Astrocyte (in vitro differentiated cells and primary cell): ENCODE data around the gene OR13H1. TPM values are rescaled to one million over a fixed set of nuclear protein-coding genes. Genes with fewer than 3 reads are reported as not detected.
"Not testable (repeated sequence)": the region's sequence is repeated elsewhere in the genome, so short reads cannot be mapped to it uniquely, and the experiment has no call there.

Source experiments
- DNase-seq: peaks from one replicate; pipeline ENCODE4 v3.0.0-alpha.2; 2010; ENCODE audit warnings: low read depth
- FAIRE-seq: peaks from 2 replicates; lab custom pipeline; 2011; peaks lifted over from hg19 to GRCh38; lab: Jason Lieb, UNC
- H2AFZ ChIP-seq: 2 replicates; pipeline ENCODE4 v1.6.0; 2012; ENCODE audit warnings: low read depth, low read length, inconsistent platforms
- H3K27ac ChIP-seq: 2 replicates; pipeline ENCODE4 v1.5.1; 2011; ENCODE audit warnings: low read depth, low read length, inconsistent platforms
- H3K27me3 ChIP-seq: 2 replicates; pipeline ENCODE4 v1.6.0; 2011; ENCODE audit warnings: low read length, inconsistent platforms; ENCODE audit not compliant: insufficient read depth
- H3K36me3 ChIP-seq: 2 replicates; pipeline ENCODE4 v1.5.1; 2011; ENCODE audit warnings: low read length, inconsistent platforms; ENCODE audit not compliant: insufficient read depth
- H3K4me1 ChIP-seq: 2 replicates; pipeline ENCODE4 v1.5.1; 2011; ENCODE audit warnings: low read length, inconsistent platforms; ENCODE audit not compliant: insufficient read depth
- H3K4me2 ChIP-seq: 2 replicates; pipeline ENCODE4 v1.6.0; 2012; ENCODE audit warnings: low read length, inconsistent platforms
- H3K4me3 ChIP-seq: 2 replicates; pipeline ENCODE4 v1.5.1; 2011; ENCODE audit warnings: low read depth, mild to moderate bottlenecking, low read length, inconsistent platforms; ENCODE audit not compliant: insufficient read depth
- H3K79me2 ChIP-seq: 2 replicates; pipeline ENCODE4 v1.6.0; 2012; ENCODE audit warnings: mild to moderate bottlenecking, low read length, inconsistent platforms; ENCODE audit not compliant: insufficient read depth
- H3K9ac ChIP-seq: 2 replicates; pipeline ENCODE4 v1.6.0; 2012; ENCODE audit warnings: mild to moderate bottlenecking, low read length, inconsistent platforms
- H3K9me3 ChIP-seq: 2 replicates; pipeline ENCODE4 v1.5.1; 2012; ENCODE audit warnings: low read depth, mild to moderate bottlenecking, low read length, inconsistent platforms; ENCODE audit not compliant: insufficient read depth
- H4K20me1 ChIP-seq: 2 replicates; pipeline ENCODE4 v1.6.0; 2012; ENCODE audit warnings: low read length, inconsistent platforms; ENCODE audit not compliant: insufficient read depth
- H3K27ac Mint-ChIP-seq: one replicate; pipeline ENCODE4 v1.8.0; 2021; ENCODE audit warnings: mild to moderate bottlenecking, mixed read lengths; ENCODE audit not compliant: unreplicated experiment
- H3K27me3 Mint-ChIP-seq: one replicate; pipeline ENCODE4 v1.8.0; 2021; ENCODE audit warnings: low read depth, mixed read lengths; ENCODE audit not compliant: unreplicated experiment
- H3K36me3 Mint-ChIP-seq: one replicate; pipeline ENCODE4 v1.8.0; 2021; ENCODE audit warnings: low read depth, mixed read lengths; ENCODE audit not compliant: unreplicated experiment
- H3K4me1 Mint-ChIP-seq: one replicate; pipeline ENCODE4 v1.8.0; 2021; ENCODE audit warnings: low read depth, mixed read lengths; ENCODE audit not compliant: unreplicated experiment
- H3K4me3 Mint-ChIP-seq: one replicate; pipeline ENCODE4 v1.8.0; 2021; ENCODE audit warnings: mild to moderate bottlenecking, moderate library complexity, mixed read lengths; ENCODE audit not compliant: unreplicated experiment
- H3K9me3 Mint-ChIP-seq: one replicate; pipeline ENCODE4 v1.8.0; 2021; ENCODE audit warnings: mild to moderate bottlenecking, mixed read lengths; ENCODE audit not compliant: unreplicated experiment
- EZH2 ChIP-seq: IDR thresholded peaks from 2 replicates; pipeline ENCODE4 v1.6.1; 2012; ENCODE audit warnings: mild to moderate bottlenecking, low read length, inconsistent platforms; ENCODE audit not compliant: insufficient read depth
- total RNA-seq: library from RNA; stranded (reverse); gene quantifications from 2 replicates; pipeline ENCODE4 v1.2.1, GENCODE V29; 2021
- TF ChIP-seq, protein P1 (sequence below): IDR thresholded peaks from 2 replicates; pipeline ENCODE4 v1.5.1; 2011; ENCODE audit warnings: low read depth, mild to moderate bottlenecking, inconsistent platforms, low read length, moderate library complexity; ENCODE audit not compliant: insufficient read depth

The OR13H1 gene
- total RNA-seq, 1 donor from 2014 or later = not detected

DNA sequence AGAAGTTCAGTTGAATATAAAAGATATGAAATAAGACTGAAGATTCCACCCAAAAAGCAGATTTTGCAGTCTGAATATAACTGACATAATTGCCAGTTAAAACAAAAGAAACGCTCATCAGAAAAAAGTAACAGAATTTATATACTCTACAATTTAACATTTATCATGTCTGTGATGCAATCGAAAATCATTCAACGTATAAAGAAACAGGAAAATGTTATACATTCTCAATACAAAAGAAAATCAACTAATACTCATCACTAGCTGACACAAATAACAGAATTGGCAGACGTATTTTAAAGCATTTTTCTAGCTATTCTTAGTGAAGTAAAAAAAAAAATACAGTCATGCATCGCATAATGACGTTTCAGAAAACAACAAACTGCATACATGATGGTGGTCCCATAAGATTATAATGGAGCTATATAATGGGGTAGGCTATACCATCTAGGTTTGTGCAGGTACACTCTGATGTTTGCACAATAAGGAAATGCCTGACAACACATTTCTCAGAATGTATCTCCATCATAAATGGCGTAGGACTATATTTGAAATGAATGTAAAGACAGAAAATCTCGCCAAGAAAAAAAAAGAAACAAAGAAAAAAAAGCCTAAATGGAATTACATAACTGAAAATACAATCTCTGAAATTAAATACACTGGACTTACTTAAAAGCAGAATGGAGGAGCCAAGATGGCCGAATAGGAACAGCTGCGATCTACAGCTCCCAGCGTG is 34.3 kb downstream of the OR13H1 start:
- DNase-seq = no peak
- no peaks in the 10 kb centered on the region for H3K36me3 ChIP-seq
- Mint-ChIP-seq H3K9me3 (no peaks in the 10 kb centered on the region), H3K36me3 (peaks cover 2% of the 10 kb centered on the region), H3K27me3 (no peaks in the 10 kb centered on the region), H3K4me3 (peak overlapping the region; percentile 78), H3K27ac (peak overlapping the region; percentile 34), H3K4me1 (no peaks in the 10 kb centered on the region)
- H3K4me3 ChIP-seq = no peak overlapping the region
- H3K79me2 ChIP-seq = no peaks in the 10 kb centered on the region
- H2AFZ ChIP-seq = no peak overlapping the region
- H3K9ac ChIP-seq = no peak overlapping the region
- H3K27me3 ChIP-seq = no peaks in the 10 kb centered on the region
- no peaks in the 10 kb centered on the region for H3K4me1 ChIP-seq
- FAIRE-seq = peak; percentile 96
- no peaks in the 10 kb centered on the region for H4K20me1 ChIP-seq
- no peaks in the 10 kb centered on the region for H3K9me3 ChIP-seq
- no peak overlapping the region for H3K27ac ChIP-seq
- no peak overlapping the region for H3K4me2 ChIP-seq
- TF ChIP-seq, protein P1, sequence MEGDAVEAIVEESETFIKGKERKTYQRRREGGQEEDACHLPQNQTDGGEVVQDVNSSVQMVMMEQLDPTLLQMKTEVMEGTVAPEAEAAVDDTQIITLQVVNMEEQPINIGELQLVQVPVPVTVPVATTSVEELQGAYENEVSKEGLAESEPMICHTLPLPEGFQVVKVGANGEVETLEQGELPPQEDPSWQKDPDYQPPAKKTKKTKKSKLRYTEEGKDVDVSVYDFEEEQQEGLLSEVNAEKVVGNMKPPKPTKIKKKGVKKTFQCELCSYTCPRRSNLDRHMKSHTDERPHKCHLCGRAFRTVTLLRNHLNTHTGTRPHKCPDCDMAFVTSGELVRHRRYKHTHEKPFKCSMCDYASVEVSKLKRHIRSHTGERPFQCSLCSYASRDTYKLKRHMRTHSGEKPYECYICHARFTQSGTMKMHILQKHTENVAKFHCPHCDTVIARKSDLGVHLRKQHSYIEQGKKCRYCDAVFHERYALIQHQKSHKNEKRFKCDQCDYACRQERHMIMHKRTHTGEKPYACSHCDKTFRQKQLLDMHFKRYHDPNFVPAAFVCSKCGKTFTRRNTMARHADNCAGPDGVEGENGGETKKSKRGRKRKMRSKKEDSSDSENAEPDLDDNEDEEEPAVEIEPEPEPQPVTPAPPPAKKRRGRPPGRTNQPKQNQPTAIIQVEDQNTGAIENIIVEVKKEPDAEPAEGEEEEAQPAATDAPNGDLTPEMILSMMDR = no peak
- TF ChIP-seq EZH2 = no peak

DNA sequence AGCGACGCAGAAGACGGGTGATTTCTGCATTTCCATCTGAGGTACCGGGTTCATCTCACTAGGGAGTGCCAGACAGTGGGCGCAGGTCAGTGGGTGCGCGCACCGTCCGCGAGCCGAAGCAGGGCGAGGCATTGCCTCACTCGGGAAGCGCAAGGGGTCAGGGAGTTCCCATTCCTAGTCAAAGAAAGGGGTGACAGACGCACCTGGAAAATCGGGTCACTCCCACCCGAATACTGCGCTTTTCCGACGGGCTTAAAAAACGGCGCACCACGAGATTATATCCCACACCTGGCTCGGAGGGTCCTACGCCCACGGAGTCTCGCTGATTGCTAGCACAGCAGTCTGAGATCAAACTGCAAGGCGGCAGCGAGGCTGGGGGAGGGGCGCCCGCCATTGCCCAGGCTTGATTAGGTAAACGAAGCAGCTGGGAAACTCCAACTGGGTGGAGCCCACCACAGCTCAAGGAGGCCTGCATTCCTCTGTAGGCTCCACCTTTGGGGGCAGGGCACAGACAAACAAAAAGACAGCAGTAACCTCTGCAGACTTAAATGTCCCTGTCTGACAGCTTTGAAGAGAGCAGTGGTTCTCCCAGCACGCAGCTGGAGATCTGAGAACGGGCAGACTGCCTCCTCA is 35.0 kb downstream of the OR13H1 start:
- H2AFZ ChIP-seq, H3K4me2 ChIP-seq: not testable (repeated sequence)
- H3K4me3 Mint-ChIP-seq = peak overlapping the region; percentile 78

DNA sequence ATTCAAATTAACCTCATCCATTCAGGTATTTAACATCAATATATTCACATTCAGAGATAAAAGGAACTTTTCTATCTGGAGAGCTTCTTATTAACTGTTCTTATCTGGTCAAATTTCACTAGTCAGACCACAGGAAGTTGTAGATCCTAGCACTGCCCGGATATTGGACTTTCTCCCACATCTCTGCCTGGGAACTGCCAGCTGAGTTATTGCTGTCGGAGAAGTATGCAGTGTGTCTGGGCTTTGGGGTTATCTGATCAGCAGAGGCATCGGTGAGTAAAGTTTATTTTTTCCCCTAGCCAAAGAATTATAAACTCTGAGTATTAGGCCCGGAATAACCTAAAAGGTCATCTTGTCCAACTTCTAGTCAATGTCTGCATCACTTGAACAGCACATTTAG is 45.1 kb downstream of the OR13H1 start:
- Mint-ChIP-seq H3K27me3 (no peaks in the 10 kb centered on the region), H3K36me3 (no peaks in the 10 kb centered on the region), H3K4me3 (no peak overlapping the region), H3K9me3 (no peaks in the 10 kb centered on the region), H3K4me1 (peaks cover 5% of the 10 kb centered on the region), H3K27ac (peak overlapping the region; percentile 47)
- H3K9ac ChIP-seq = no peak overlapping the region
- FAIRE-seq = no peak
- TF ChIP-seq, protein P1 = no peak
- TF ChIP-seq EZH2 = no peak
- no peaks in the 10 kb centered on the region for H4K20me1 ChIP-seq
- no peak overlapping the region for H3K4me3 ChIP-seq
- no peaks in the 10 kb centered on the region for H3K9me3 ChIP-seq
- no peak overlapping the region for H3K4me2 ChIP-seq
- no peak overlapping the region for H3K27ac ChIP-seq
- no peak overlapping the region for H2AFZ ChIP-seq
- H3K36me3 ChIP-seq = no peaks in the 10 kb centered on the region
- no peaks in the 10 kb centered on the region for H3K4me1 ChIP-seq
- no peaks in the 10 kb centered on the region for H3K79me2 ChIP-seq
- no peaks in the 10 kb centered on the region for H3K27me3 ChIP-seq
- DNase-seq = peak; percentile 65

More for the DNA sequence above, 35.0 kb downstream of the OR13H1 start:
- H3K4me1 Mint-ChIP-seq, DNase-seq, H3K79me2 ChIP-seq, H3K27ac ChIP-seq, H3K4me3 ChIP-seq, H4K20me1 ChIP-seq, H3K9me3 Mint-ChIP-seq, H3K9me3 ChIP-seq, H3K36me3 ChIP-seq, H3K27ac Mint-ChIP-seq, H3K9ac ChIP-seq, H3K27me3 ChIP-seq, H3K4me1 ChIP-seq, H3K27me3 Mint-ChIP-seq, FAIRE-seq, H3K36me3 Mint-ChIP-seq: not testable (repeated sequence)
